Fibroblast of the aortic adventitia (primary cell): ENCODE data around the gene CIB4. TPM values are rescaled to one million over a fixed set of nuclear protein-coding genes. Genes with fewer than 3 reads are reported as not detected.

Source experiments
- DNase-seq: peaks from one replicate; pipeline ENCODE4 v3.0.0-alpha.2; 2010; ENCODE audit warnings: low read depth
- H3K4me3 ChIP-seq: 2 replicates; pipeline ENCODE4 v1.5.1; 2011; ENCODE audit warnings: low read depth, mild to moderate bottlenecking, control low read depth, low read length, moderate library complexity
- total RNA-seq: library from RNA; depleted of rRNA; stranded (reverse); fragments of >200 nt; gene quantifications from 2 replicates; pipeline ENCODE4 v1.2.3, GENCODE V29; 2012; ENCODE audit warnings: low replicate concordance
- TF ChIP-seq, protein P1 (sequence below): IDR thresholded peaks from 2 replicates; pipeline ENCODE4 v1.5.1; 2011; ENCODE audit warnings: mild to moderate bottlenecking, low read length, control low read depth, inconsistent platforms; ENCODE audit not compliant: insufficient read depth

CIB4 gene
- total RNA-seq, 1 donor: not detected

DNA sequence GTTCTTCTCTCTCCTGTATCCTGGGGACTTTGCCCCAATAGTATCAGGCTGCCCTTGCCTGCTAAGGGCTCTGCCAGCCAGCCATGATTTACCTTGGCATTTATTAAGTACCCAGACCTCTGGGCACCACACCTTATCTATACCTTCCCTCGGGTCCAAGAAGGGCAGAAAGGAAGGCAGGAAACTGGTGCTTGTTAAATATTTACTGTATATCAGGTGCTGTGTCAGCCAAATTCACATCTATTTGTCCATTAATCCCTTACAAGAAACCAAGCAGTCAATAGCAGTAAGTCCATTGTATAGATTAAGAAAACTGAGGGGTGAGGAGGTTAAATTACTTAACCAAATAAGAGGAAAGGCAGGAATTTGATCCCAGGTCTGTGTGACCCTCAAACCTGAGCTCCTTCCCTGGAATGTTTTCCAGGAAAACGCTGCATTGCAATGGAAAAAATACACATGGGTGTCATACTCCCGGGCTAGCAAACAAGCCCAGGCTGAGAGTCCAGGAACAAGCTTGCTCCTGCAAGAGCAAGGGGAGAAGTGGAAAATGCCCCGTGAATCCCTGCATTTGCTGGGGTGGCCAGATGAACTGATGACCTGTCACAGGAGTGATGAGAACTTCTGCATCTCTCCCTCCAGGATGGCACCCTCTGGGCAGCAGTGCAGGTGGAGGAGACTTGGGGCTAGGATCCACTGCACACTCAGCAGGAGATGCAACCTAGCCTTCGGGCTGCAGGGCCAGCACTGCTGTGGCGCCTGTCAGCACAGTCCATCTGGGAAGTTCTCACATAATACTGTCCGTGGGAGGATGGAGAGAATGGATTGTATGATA lies 30.4 kb downstream of the CIB4 start:
- TF ChIP-seq, protein P1, sequence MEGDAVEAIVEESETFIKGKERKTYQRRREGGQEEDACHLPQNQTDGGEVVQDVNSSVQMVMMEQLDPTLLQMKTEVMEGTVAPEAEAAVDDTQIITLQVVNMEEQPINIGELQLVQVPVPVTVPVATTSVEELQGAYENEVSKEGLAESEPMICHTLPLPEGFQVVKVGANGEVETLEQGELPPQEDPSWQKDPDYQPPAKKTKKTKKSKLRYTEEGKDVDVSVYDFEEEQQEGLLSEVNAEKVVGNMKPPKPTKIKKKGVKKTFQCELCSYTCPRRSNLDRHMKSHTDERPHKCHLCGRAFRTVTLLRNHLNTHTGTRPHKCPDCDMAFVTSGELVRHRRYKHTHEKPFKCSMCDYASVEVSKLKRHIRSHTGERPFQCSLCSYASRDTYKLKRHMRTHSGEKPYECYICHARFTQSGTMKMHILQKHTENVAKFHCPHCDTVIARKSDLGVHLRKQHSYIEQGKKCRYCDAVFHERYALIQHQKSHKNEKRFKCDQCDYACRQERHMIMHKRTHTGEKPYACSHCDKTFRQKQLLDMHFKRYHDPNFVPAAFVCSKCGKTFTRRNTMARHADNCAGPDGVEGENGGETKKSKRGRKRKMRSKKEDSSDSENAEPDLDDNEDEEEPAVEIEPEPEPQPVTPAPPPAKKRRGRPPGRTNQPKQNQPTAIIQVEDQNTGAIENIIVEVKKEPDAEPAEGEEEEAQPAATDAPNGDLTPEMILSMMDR: no peak
- H3K4me3 ChIP-seq: no peak overlapping the region
- no peak for DNase-seq

DNA sequence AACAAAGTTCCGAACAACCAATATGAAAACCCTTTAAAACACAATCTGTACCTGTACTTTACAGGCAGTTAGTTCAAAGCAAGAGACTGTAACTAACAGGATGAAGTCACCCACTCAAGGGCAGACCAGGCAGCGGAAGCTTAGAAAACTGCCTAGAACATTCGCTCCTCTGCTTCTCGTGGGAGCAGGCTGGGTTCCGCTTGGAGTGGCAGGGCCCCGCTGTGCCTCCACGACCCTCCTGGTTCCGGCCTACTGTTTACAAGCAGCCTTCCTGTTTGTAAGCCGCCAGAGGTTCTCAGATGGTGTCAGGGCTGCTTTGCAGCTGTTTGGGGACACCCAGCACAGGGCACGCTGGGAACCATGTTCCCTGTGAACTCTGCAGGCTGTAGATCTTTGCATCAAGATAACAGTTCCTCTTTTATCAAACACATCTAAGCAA lies 31.3 kb downstream of the CIB4 start:
- DNase-seq: no peak
- TF ChIP-seq, protein P1: no peak
- no peak overlapping the region for H3K4me3 ChIP-seq

DNA sequence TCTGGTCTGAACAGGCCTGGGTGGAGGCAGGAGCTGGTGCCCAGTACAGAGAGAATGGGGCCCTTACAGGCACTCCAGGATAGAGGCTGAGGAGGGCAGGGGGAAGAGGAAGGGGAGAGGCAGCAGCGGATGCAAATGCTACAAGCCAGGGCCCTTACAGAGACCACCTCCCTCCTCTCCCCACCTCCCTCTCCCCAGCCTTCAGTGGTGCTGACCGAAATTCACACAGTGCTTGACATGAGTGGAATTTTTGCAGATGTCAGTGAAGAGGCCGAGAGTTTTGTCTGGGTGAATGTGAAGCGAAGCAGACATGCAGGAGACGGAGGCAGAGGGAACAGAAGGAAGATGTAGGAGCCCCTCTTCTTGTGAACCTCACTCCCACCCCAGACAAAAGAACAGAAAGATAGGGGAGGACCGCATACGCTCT lies 31.9 kb downstream of the CIB4 start:
- no peak overlapping the region for H3K4me3 ChIP-seq
- TF ChIP-seq, protein P1: no peak
- no peak for DNase-seq

DNA sequence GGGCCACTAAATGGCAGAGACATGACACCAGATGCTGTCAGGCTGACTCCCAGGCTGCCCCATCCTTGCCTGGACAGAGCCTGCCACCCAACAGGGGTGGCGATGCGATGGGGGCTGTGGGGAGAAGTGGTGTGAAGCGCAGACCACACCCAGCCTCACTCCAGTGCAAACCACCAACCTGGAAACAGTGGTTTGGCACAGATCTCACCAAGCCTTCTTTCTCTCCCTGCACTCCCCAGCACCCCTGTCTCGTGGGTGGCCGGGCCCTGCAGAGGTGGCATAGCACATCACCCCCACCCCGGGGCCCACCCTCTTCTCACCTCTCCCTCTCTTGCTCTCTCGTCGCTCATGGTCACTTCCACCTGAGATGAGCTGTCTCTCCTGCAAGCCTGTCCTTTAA lies 32.6 kb downstream of the CIB4 start:
- TF ChIP-seq, protein P1: no peak
- DNase-seq: no peak
- no peak overlapping the region for H3K4me3 ChIP-seq

DNA sequence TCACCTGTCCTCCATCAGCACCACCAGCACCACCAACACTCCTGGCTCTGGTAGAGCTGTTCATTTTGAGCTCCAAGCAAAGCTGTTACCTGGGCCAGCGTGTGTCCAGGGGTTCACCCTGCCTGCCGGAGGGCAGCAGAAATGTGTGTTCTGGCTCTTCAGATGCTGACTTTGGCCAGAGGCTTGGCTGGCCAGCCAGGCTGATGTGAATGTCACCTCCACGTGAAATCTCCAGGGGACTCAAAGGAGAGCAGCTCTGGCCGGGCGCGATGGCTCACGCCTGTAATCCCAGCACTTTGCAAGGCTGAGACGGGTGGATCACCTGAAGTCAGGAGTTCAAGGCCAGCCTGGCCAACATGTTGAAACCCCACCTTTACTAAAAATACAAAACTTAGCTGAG lies 33.5 kb downstream of the CIB4 start:
- no peak for DNase-seq
- TF ChIP-seq, protein P1: no peak
- H3K4me3 ChIP-seq: no peak overlapping the region

DNA sequence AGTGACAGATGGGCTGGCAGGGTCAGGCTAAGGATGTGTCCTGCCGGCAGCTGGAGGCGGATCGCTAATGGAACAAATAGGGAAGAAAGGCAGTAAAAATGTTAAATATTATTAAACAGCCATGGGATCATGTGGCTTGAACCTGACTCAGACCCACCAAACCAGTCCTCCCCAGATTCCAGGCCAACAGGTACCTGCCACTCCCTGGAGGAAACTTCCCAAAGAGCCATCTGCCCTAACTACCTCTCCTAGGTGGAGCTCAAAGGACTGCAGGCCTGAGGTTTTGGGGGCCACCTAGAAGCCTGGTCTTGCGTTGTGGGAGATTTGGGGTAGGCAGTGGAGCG lies 34.3 kb downstream of the CIB4 start:
- DNase-seq: no peak
- TF ChIP-seq, protein P1: no peak
- H3K4me3 ChIP-seq: no peak overlapping the region
